Iris pigment epithelial cell (primary cell): ENCODE data around the gene CHDH.

Experiments
- DNase-seq: peaks from one replicate; pipeline ENCODE4 v3.0.0-alpha.2; 2011; ENCODE audit warnings: low read depth

CHDH gene

GRCh38 chr3:53823026-53823955 is 22.9 kb downstream of the CHDH start:
- no peak for DNase-seq

- no peak for DNase-seq
Observed at GRCh38 chr3:53822331-53822741, 23.9 kb downstream of the CHDH start.

- DNase-seq, result peak; percentile 23
Observed at GRCh38 chr3:53821631-53822121, 24.5 kb downstream of the CHDH start.

DNA sequence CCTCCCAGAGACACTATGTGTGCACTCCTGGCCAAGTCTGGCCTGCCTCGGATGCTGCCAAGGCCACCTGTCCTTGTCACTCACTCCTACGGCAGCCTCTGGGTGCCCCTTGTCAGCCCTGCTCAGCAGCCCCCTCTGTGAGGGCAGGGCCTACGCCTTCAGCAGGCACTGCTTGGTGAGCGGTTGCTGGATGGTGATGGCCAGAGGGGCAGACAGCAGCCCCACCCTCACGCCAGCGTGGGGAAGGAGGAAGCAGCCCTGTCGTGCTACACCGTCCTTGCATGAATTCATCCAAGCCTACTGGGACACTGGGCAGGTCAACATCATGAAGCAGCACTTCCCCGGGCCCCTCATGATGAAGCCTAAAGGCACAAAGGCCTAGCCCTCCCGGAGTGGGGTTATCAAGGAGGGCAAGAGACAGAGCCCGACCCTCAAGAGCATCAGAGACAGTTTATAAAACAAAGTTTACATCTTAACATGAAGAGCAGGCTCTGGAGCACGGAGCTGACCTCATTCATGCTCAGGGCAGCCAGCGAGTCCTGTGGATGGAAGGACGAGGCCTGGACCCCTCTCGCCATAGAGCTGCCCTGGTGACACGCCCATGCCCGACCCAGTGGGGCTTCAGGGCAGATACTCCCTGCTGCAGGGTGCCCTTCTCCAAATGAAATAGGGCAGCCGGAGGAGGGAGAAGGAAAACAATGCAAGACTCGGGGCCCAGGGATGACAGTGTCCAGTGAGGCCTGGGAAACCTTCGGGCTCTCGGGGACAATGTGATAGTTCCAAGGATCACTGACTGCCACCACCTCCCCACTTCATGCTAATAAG is 25.3 kb downstream of the CHDH start:
- no peak for DNase-seq

DNA sequence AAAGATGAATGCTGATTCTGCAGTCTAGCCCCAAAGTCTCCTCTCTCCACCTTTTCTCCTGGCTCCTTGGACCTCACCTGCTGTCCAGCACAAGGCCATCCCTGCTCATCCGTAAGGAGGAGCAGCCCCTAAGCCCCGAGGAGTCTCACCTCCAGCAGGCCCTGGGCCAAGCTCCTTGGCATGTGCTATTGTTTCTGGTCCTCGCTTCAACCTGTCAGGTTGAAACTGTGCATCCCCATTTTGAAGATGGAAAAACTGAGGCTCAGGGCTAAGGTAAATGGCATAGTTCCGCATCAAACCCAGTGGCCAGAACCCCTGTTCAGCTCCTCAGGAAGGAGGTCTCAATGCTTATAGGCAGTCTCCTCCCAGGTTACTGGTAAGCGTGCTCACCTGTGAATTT is 26.1 kb downstream of the CHDH start:
- DNase-seq, result no peak

GRCh38 chr3:53819163-53819868 is 26.9 kb downstream of the CHDH start:
- DNase-seq, result no peak

DNA sequence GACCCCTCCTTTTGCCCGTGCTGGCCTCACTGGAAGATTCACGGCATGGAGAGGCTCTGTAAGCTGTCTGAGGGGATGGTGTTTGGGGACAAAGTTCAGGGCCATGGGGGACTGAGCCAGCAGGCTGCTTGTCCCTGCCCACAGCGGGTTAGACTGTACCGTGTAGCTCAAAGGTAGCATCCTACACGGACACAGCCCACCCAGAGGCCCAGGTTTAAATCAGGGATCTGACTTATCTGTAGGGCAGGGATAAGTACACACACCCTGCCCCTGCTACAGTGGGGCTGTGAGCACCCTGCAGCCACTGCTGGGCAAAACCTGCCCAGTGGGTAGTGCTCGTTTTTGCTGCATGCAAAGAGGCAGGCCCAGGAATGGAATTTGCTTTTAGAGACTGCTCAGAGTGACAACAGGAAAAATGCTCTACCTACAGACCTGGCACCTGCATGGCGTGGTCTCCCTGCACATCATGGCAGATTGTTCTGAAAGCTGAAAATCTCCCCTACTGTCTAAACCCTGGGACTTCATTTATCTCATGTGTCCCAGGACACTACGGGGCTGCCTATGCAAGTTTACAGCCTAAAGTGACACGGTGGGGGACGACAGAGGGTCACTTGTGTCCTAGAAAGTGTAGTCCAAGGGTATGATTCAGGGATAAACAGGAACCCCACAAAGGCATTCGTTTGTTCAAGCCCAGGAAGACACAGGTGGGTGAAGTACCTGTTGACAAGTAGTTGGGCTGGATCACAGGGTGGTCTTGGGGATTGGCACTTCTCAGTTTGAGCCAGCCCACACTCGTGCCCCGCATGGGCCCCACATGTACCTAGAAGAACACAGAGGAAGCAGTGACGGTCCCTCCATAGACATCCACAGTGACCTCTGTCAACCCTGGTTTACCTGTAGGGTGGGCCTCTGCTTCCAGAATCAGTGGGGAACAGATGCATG is 27.7 kb downstream of the CHDH start:
- DNase-seq, result no peak

GRCh38 chr3:53817809-53818208 is 28.4 kb downstream of the CHDH start:
- no peak for DNase-seq

GRCh38 chr3:53817211-53817610 is 29.0 kb downstream of the CHDH start:
- DNase-seq, result no peak

DNA sequence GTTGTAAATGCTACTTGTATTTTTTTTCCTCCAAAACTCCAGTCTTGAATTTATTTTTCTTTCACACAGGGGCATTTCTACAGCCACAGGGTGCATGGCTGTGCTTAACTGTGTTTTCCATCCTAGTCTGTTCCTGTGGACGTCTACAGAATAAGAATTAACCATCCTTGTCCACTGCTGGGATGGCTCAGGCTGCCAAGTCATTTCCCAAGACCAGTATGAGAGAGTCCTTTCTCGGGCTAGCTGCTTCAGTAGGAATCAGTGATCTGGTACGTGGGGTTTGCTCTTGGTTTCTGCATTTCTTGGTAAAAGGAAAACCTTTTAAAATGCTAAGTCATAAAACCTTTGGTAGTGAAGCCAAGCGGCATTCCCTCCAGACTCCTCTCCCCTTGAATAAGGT is 29.8 kb downstream of the CHDH start:
- no peak for DNase-seq

DNA sequence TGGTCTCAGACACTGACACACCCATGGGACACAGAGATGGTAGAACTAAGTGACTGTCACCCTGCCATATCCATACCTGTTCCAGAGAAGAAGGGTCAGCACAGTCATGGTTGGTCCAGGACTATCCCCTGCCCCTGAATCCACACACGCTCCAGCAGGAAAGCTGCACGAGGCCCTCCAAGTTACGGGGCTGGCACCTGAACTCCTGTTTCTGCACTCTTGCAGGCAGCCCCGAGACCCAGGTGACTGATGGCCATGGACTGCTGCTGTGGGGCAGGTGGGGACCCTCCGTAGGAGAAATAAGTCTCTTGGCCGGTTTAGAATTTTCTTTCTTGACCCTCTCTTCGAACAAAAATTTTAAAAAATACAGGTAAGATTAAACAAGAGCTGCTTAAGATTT is 30.6 kb downstream of the CHDH start:
- no peak for DNase-seq

DNA sequence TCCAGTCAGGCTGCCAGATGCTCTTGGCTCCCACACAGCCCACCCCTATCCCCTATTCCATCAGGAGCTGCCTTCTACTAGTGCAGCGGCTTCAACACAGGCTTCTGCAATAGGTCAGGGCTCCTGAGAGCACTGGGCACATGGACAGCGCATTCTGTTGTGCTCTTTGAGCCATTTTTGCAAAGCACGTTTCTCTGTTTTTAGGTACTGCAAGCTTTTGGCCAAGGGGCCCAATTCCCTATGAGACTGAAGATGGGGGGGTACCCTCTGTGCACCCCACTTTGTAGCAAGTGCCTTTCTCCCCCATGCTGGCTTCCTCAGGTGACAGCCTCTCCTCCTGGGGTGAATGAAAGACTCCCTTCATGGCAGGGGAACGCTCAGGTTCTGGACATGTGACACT is 31.2 kb downstream of the CHDH start:
- no peak for DNase-seq

DNA sequence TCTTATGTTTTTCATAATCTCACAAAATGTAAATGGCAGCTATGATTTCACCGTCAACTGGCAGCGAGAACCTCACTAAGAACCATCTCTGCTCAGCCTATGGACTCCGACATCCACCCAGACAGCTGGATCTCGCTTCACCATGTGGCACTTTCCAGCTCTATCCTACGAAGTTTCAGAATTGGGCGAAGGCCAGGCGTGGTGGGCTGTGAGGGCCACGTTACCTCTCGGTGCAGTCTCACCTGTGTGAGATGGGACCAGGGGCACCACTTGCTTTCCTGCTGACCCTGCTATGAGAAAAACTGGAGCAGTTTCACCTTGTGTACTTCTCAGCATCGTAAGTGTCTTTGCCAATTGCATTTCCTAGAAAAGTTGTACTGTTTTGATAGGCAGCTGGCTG is 32.3 kb downstream of the CHDH start:
- DNase-seq, result no peak

DNA sequence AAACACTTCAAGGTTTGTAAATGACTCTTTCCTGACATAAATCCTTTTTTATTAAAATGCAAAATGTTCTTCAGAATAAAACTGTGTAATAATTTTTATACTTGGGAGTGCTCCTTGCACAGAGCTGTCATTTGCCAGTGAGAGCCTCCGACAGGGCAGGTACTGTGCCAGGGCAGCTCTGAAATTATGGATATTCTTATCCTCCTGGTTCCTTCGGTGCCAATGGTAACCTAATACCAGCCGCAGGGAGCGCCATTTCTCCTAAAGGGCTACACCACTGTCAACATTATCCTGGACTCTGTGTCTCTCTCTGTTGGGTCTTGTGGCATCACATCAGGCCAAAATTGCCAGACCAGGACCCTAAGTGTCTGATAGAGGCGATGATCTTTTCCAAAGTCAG is 33.0 kb downstream of the CHDH start:
- no peak for DNase-seq

DNA sequence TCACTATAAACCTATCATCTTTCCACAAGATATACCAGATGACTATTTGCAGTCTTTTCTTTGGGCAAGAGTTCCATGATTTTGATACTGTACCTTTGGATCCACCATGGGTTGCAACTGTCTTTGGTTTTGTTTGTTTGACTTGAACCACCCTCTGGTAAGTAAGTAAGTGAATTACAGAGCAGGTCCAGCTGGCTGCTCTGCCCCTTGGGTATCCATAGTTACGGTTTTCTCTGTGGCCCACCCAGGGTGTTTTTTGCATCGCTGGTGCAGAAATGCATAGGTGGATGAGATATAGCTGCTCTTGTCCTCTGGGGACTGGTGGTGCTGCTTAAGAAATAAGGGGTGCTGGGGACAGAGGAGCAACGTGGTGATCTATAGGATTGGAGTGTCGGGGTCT is 33.8 kb downstream of the CHDH start:
- DNase-seq, result no peak

GRCh38 chr3:53811143-53811927 is 34.9 kb downstream of the CHDH start:
- DNase-seq, result no peak

DNA sequence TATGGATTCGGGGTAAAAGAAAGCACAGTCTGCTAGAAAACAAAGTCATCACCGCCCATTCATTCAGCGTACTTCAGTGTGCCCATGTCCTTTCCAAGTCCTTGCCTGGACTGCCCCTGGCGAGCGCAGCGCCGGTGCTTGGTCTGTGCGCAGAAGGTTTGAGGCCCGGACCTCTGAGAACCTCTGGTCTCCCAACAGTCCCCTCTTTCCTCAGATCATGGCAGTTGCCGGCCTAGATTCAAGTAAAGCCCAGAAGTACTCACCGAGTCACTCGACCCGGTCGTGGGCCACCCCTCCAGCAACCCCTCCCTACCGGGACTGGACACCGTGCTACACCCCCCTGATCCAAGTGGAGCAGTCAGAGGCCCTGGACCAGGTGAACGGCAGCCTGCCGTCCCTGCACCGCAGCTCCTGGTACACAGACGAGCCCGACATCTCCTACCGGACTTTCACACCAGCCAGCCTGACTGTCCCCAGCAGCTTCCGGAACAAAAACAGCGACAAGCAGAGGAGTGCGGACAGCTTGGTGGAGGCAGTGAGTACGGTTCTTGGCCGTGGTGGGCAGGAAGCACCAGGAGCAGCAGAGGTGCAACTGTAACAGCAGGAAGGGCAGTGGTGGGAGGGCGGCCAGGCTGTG is 36.3 kb downstream of the CHDH start:
- DNase-seq, result no peak

DNA sequence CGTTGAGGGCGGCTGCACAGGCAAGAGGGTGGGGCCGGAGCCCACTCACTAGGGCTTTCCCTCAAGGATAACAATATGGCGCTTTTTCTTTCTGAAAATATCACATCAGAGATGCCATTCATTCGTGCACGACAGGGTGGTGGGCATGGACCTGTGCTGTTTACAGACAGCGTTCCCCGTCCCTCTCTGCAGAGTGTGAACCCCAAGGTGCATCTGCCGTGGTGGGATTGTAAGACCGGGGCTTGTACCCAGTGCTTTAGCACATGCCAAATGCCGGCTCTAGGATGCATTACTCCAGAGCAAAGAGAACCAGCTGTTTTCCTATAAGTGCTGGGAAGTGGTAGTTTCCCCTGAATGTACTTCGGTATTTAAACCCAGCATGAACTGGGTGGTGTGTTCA is 37.0 kb downstream of the CHDH start:
- no peak for DNase-seq

GRCh38 chr3:53808496-53808895 is 37.7 kb downstream of the CHDH start:
- DNase-seq, result no peak
